GM19099 (cell line): ENCODE data around the gene THOC5.

Experiments
- POLR2A ChIP-seq: IDR thresholded peaks from 3 replicates; pipeline ENCODE4 v1.6.1; 2011; ENCODE audit warnings: low read depth; ENCODE audit not compliant: insufficient read length; ENCODE audit errors: extremely low read depth

THOC5 gene

DNA sequence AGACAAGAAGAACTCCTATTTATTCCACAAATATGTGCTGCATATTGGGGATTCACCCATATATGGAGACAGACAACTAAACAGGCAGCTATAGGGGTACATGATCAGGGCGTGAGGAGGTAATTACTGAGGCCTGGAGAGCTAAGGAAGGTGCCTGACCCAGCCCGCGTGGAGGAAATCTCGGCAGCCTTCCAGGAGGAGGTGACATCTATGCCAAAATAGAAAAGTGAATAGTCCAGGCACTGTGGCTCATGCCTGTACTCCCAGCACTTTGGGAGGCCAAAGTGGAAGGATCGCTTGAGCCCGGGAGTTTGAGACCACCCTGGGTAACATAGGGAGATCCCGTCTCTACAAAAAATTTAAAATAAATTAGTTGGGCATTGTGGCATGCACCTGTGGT lies 13.8 kb upstream of the THOC5 start:
- no peak for TF ChIP-seq POLR2A

DNA sequence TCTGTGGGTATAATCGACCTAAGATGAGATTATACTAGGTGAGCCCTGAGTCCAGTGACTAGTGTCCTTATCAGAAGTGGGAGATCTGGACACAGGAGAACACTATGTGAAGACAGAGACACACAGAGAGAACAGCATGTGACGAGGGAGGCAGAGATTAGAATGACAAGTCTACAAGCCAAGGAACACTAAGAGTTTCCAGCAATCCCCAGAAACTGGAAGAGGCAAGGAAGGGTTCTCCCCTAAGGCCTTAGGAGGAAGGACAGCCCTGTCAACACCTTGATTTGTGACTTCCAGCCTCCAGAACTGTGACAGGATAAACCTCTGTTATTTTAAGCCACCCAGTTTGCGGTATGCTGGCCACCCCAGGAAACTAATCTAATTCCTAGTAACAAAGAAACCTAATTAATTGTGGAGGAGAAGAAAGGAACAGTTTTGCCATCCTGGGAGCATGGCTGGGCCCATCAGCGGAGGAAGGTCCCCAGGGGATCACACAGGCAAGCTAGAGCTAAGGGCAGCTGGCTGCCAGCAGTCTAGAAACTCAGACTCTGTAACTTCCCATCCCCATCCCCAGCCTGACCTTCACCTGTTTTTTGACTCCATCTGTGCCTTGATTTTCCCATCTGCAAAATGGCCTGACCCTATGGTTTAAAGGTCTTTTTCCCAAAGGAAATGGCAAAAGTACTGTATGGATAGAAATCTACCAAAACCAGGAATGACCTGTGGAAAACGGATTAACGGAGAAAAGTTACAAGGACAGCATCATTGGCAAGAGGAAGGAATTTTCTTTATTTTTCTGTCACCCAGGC lies 10.3 kb upstream of the THOC5 start:
- no peak for TF ChIP-seq POLR2A

- TF ChIP-seq POLR2A = no peak
Observed at GRCh38 chr22:29559853-29560252, 6.3 kb upstream of the THOC5 start.

DNA sequence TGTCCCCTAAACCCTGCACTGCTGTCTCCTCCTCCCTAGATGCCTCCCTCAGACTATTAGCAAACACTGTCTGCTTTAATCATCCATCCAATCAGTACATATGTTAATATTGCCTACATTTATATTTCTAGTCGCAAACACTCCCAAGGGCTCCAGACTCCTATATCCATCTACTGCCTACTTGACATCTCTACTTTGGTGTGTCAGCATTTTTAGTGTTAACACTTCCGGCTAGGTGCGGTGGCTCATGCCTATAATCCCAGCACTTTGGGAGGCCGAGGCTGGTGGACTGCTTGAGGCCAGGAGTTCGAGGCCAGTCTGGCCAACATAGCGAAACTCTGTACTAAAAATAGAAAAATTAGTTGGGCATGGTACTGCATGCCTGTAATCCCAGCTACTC lies 5.5 kb upstream of the THOC5 start:
- TF ChIP-seq POLR2A = no peak

GRCh38 chr22:29555065-29555644 lies 1.6 kb upstream of the THOC5 start:
- no peak for TF ChIP-seq POLR2A

DNA sequence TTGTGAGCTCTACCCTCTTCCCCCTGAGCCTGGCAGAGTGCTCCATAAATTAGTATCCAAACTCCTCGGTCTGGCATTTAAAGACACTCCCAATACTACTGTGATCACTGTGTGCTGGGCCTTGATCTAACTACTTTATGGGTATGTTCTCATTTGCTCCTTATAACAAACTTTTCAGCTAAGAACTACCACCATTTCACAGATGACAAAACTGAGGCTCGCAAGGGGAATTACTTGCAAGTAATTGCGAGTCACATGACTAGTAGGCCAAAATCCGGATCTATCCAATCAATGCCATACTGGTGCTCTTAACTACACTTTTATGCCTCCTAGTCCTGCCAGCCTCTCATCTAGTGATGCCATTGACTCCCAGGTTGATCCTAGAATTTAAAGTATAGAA lies 3.6 kb downstream of the THOC5 start:
- no peak for TF ChIP-seq POLR2A

DNA sequence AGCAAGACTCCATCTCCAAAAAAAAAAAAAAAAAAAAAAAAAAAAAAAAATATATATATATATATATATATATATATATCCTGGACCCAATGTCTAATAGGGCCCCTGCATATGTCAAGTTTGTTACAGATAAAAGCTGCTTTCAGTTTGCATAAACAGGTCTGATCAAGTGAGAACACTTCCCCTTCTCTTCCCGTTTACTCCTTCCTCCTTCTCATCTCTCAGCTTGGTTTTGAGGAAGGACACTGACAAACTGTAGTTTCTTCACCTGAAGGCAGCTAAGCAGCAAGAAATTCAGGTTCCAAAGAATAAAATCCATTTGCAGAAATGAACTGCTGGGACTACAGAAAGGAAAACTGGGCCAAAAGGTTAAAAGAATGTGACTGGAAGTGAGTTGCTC lies 11.7 kb downstream of the THOC5 start:
- TF ChIP-seq POLR2A = no peak

GRCh38 chr22:29539105-29539504 lies 14.5 kb downstream of the THOC5 start:
- TF ChIP-seq POLR2A = no peak

DNA sequence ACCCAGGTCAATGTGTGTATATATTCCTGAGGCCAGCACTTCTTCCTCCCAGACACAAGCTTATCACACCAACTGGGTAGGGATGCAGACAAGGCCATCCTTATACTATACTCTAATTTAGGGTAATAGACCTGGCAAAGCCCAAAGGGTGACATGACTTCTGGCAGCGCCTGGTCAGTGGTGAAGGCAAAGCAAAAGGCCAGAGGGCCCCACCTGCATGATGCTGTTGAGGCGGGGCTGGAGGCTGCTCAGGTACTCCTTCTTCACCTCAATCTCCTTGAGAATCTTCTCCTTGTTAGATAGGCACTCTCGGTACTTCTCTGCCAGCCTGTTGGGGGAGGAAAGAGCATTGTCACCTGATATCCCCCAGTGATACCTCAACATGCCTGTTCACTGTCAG lies 17.1 kb downstream of the THOC5 start:
- no peak for TF ChIP-seq POLR2A

GRCh38 chr22:29531419-29531818 lies 22.1 kb downstream of the THOC5 start:
- no peak for TF ChIP-seq POLR2A

DNA sequence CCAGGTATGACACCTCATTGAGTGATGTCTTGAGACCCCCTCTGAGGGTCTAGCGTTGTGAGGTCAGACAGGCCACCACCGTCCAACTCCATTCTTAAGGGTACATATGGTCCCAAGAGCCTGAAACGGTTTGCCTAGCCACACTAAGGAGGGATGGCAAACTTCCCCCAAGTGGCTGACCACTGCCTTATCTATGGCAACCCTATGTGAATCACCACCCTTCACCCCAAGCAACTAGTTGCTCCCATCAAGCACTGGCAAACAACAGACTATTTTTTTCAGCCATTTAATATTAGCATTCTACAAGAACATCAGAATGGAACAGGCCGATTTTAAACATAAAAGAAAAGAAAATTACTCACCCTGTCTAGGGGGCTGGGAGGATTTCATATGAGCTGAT lies 22.8 kb downstream of the THOC5 start:
- TF ChIP-seq POLR2A = no peak

DNA sequence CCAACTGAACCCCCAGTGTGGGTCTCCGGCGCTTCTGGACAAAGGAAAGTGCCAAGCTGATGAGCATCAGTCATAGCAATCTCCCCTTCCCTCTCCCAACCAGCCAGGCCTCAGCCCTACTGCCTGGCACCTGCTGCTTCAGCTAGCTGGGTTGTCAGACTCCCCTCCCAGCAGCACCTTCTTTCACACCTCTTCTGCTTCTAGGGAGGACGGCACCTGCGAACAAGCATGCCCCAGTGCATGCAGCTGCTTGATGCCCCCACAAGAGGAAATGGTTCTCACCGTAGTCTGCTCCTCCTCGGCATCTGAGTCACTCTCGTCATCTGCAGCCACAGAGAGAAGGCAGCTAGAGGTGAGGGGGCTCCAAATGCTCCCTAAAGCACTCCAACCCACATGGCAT lies 25.4 kb downstream of the THOC5 start:
- no peak for TF ChIP-seq POLR2A

DNA sequence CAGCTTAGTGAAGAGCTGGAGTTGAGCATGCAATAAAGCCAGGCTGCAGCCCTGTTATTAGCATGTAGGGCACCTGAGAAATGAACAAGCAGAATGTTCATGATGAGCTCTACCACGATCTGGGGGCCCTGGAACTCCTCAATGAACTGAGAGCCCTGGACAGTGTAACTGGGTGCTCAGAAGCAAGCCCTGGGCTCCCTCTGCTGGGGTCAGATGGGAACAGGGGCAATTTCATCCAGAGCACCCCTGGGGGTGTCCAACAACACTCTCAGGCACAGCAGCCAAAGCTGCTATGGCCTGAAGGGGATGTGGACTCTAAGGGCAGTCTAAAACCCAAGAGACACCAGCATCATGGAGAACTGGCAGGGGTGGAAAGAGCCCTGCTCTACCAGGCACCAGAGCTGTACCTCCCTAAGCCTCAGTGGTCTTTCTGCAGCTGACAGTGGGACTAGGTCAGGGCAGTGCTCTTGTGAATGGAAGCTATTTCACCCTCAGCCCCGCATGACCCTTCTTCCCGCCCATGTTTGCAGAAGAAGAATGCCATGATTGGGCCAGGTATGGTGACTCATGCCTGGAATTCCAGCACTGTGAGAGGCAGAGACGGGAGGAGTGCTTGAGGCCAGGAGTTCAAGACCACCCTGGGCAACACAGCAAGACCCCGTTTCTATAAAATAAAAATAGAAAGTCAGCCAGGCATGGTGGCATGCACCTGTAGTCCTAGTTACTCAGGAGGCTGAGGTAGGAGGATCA lies 28.9 kb downstream of the THOC5 start:
- TF ChIP-seq POLR2A = no peak

- no peak for TF ChIP-seq POLR2A
Observed at GRCh38 chr22:29523761-29524160, 29.8 kb downstream of the THOC5 start.

DNA sequence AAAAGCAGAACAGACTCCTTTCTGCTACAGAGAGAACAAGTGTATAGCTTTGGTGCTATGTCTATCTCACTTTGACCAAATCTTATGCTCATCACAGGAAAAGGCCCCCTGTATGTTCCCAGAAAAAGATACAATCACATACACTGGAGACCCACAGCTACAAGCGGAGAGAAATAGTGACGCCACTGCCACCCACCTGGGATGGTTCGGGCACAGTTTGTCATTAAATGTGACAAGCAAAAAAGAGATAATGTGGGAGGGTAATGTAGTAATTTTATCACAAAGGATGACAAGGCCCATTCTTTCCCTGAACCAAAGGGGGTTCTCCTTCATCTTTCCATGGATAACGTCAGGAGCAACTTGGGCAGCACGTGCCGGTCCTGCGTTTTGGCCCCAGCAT lies 32.0 kb downstream of the THOC5 start:
- TF ChIP-seq POLR2A = no peak

- no peak for TF ChIP-seq POLR2A
Observed at GRCh38 chr22:29520851-29521250, 32.7 kb downstream of the THOC5 start.
